Activated CD4-positive, alpha-beta T cell treated with anti-CD3 and anti-CD28 coated beads for 4 hours (primary cell): Measurements from ENCODE around the gene CDH4.
"Not testable (repeated sequence)": the region's sequence is repeated elsewhere in the genome, so short reads cannot be mapped to it uniquely, and the experiment has no call there.

Experiments
- DNase-seq, 2 donors: peaks; one replicate each; pipeline ENCODE4 v3.0.0-alpha.2; 2020

CDH4 gene

GRCh38 chr20:61844621-61845020 is 592.6 kb downstream of the CDH4 start:
- no peak for DNase-seq

GRCh38 chr20:61845233-61845671 is 593.2 kb downstream of the CDH4 start:
- DNase-seq: no peak

GRCh38 chr20:61846074-61846473 is 594.0 kb downstream of the CDH4 start:
- no peak for DNase-seq

GRCh38 chr20:61846741-61847419 is 594.8 kb downstream of the CDH4 start:
- DNase-seq: no peak

- DNase-seq: no peak
Measured at GRCh38 chr20:61847420-61847748, 595.3 kb downstream of the CDH4 start.

GRCh38 chr20:61847986-61848385 is 595.9 kb downstream of the CDH4 start:
- DNase-seq: no peak

GRCh38 chr20:61848851-61849250 is 596.8 kb downstream of the CDH4 start:
- DNase-seq: no peak

GRCh38 chr20:61849376-61849775 is 597.3 kb downstream of the CDH4 start:
- no peak for DNase-seq

GRCh38 chr20:61849822-61850221 is 597.8 kb downstream of the CDH4 start:
- no peak for DNase-seq

- no peak for DNase-seq
Measured at GRCh38 chr20:61850457-61850856, 598.4 kb downstream of the CDH4 start.

- no peak for DNase-seq
Measured at GRCh38 chr20:61850926-61851900, 599.2 kb downstream of the CDH4 start.

- DNase-seq: no peak
Measured at GRCh38 chr20:61852268-61853072, 600.4 kb downstream of the CDH4 start.

- DNase-seq: no peak
Measured at GRCh38 chr20:61853073-61854005, 601.3 kb downstream of the CDH4 start.

- not testable (repeated sequence) for DNase-seq
Measured at GRCh38 chr20:61854538-61854937, 602.5 kb downstream of the CDH4 start.

- no peak for DNase-seq
Measured at GRCh38 chr20:61855286-61855685, 603.2 kb downstream of the CDH4 start.

- no peak for DNase-seq
Measured at GRCh38 chr20:61856626-61857413, 604.8 kb downstream of the CDH4 start.

- no peak for DNase-seq
Measured at GRCh38 chr20:61857414-61857775, 605.3 kb downstream of the CDH4 start.

GRCh38 chr20:61857884-61858283 is 605.8 kb downstream of the CDH4 start:
- no peak for DNase-seq

- no peak for DNase-seq
Measured at GRCh38 chr20:61859767-61860166, 607.7 kb downstream of the CDH4 start.

GRCh38 chr20:61860260-61860987 is 608.4 kb downstream of the CDH4 start:
- no peak for DNase-seq
